NB4 (cell line): ENCODE measurements around the gene IFNLR1.

ENCODE experiments used
- CTCF ChIP-seq: IDR thresholded peaks from one replicate; pipeline ENCODE4 v1.5.1; 2012; ENCODE audit warnings: low read depth, low read length
- MAX ChIP-seq: IDR thresholded peaks from 2 replicates; pipeline ENCODE4 v1.6.1; 2011; ENCODE audit warnings: low read depth, low read length
- MYC ChIP-seq: IDR thresholded peaks from 2 replicates; pipeline ENCODE4 v1.6.1; 2011; ENCODE audit warnings: low read depth, low read length
- POLR2A ChIP-seq: IDR thresholded peaks from 2 replicates; pipeline ENCODE4 v1.6.1; 2011; ENCODE audit warnings: mild to moderate bottlenecking; ENCODE audit not compliant: insufficient read length; ENCODE audit errors: extremely low read depth

GRCh38 chr1:24105368-24106160, 81.5 kb downstream of the IFNLR1 start:
- TF ChIP-seq POLR2A = no peak
- TF ChIP-seq CTCF = no peak
- no peak for TF ChIP-seq MAX
- no peak for TF ChIP-seq MYC
